ENCODE measurements around the gene CEMIP.

GRCh38 chr15:80825361-80826030 lies 46.3 kb downstream of the CEMIP start:
- TF ChIP-seq, protein P1, sequence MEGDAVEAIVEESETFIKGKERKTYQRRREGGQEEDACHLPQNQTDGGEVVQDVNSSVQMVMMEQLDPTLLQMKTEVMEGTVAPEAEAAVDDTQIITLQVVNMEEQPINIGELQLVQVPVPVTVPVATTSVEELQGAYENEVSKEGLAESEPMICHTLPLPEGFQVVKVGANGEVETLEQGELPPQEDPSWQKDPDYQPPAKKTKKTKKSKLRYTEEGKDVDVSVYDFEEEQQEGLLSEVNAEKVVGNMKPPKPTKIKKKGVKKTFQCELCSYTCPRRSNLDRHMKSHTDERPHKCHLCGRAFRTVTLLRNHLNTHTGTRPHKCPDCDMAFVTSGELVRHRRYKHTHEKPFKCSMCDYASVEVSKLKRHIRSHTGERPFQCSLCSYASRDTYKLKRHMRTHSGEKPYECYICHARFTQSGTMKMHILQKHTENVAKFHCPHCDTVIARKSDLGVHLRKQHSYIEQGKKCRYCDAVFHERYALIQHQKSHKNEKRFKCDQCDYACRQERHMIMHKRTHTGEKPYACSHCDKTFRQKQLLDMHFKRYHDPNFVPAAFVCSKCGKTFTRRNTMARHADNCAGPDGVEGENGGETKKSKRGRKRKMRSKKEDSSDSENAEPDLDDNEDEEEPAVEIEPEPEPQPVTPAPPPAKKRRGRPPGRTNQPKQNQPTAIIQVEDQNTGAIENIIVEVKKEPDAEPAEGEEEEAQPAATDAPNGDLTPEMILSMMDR (conservative IDR thresholded peaks at IDR 0.05; ENCODE audit: low read depth, low read length): no peak
- TF ChIP-seq RFX5 (IDR thresholded peaks at IDR 0.05; ENCODE audit: low read depth, low read length) (no peak), SMC3 (IDR thresholded peaks at IDR 0.05; ENCODE audit: low read depth, low read length) (no peak), POLR2A (IDR thresholded peaks at IDR 0.05; ENCODE audit: low read depth, low read length) (no peak), MAFK (IDR thresholded peaks at IDR 0.05; ENCODE audit: low read depth, low read length) (no peak), CEBPB (IDR thresholded peaks at IDR 0.05; ENCODE audit: low read depth, low read length) (no peak), MAZ (IDR thresholded peaks at IDR 0.05; ENCODE audit: borderline replicate concordance, low read depth, low read length) (no peak), NFE2L2 (IDR thresholded peaks at IDR 0.05; ENCODE audit: low read depth, low read length) (no peak)

All from IMR-90 (cell line).